Dermis microvascular lymphatic vessel endothelial cell (primary cell): Measurements from ENCODE around the gene USP20. TPM values are rescaled to one million over a fixed set of nuclear protein-coding genes. Genes with fewer than 3 reads are reported as not detected.

Experiments used
- DNase-seq, 2 donors: peaks; one replicate each; pipeline versions ENCODE4 v3.0.0 to v3.0.0-alpha.2; 2010; ENCODE audit warnings: low read depth in 2 of 2
- total RNA-seq: library from RNA; depleted of rRNA; stranded (reverse); fragments of >200 nt; gene quantifications from 2 replicates; pipeline ENCODE4 v1.2.1, GENCODE V29; 2014

Gene USP20
- total RNA-seq, 1 donor from 2014 or later = 4.7 TPM

- DNase-seq = no peak
Observed at GRCh38 chr9:129914051-129914450, 78.8 kb downstream of the USP20 start.

- DNase-seq = no peak
Observed at GRCh38 chr9:129916707-129917106, 81.4 kb downstream of the USP20 start.

DNA sequence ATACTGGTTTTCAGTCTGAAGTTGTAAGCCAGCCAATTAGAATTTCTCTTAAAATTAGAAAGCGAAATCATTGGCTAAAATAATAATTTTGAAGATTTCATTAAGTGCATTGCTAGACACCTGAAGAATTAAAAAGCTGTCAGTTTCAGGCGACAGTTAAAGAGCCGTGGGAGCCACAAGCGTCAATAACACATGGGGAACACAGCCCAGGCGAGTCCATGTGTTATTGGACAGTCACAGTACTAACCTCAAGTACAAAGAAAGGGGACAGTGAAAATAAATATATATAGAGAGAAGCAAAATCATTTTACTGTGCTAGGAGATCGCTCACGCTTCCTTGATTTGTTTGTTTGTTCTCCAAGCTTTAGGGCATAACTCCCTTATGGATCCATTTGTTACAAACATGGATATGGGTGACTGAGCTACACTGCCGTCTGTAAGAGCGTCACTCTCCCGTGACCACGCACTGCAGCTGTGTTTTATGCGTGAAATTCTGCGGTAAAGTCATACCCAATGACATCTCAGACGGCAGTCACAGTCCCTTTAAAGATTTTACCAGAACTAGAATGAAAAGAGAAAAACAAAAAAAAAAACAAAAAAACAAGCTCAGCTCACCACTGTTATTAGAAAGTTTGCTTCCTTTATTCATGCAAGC, 83.2 kb downstream of the USP20 start:
- no peak for DNase-seq

GRCh38 chr9:129919277-129919676, 84.0 kb downstream of the USP20 start:
- DNase-seq = no peak

- no peak for DNase-seq
Observed at GRCh38 chr9:129919841-129920240, 84.6 kb downstream of the USP20 start.

- DNase-seq = no peak
Observed at GRCh38 chr9:129921905-129922304, 86.6 kb downstream of the USP20 start.

DNA sequence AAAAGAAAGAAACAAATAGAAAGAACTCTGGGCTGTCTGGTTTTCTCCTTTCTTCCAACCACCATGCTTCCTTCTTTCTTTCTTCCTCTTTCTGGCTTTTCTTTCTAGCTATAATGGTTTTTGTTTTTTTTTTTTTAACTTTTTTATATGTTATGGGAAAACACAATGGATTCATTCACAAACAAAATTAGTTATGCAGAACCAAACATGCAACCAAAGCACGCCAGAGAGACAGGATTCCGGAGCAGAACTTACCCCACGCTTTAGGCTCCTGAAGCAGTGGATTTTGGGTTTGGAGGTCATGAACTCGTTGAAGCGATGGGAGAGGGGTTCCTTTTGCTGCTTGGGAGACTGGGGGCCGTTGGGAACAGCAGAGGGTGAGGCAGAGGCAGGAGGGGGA, 88.3 kb downstream of the USP20 start:
- no peak for DNase-seq

DNA sequence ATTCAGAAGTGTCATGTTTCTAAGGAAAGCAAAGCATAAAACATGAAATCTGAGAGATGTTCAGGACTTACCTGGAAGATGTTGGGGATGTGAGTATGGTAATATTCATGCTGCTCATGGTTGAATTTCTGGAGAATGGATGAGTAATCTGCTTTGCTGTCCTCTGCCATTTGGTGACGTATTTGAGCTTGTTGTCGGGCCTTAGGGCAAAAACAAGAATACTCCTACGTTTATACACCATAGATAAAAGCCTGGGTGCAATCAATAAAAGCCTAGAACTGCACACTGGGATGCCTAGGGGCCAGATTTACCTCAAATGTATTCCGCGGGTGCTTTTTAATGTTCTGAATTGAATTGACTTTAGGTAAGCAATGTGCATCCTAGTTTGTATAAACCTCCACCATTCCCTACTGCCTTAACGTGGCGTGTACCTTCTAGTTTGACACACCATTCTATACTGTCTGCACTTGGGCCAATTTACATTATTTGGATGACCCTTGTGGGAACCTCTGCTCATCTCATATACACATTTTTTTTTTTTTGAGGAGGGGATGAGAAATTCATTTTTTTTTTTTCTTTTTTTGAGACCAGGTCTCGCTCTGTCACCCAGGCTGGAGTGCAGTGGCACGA, 94.4 kb downstream of the USP20 start:
- DNase-seq = no peak

GRCh38 chr9:129930743-129931142, 95.5 kb downstream of the USP20 start:
- DNase-seq = no peak

Other genes starting within 250 kb of the USP20 start
- gene C9orf50, start 214.4 kb upstream of the USP20 start, total RNA-seq = not detected in 2 replicates
- gene NTMT1, start 209.3 kb upstream of the USP20 start, total RNA-seq = 23.7 and 25.7 TPM in 2 replicates
- gene ASB6, start 193.3 kb upstream of the USP20 start, total RNA-seq = 9.2 and 13.9 TPM in 2 replicates
- 0.13 and 1.2 TPM in 2 replicates for gene PRRX2, start 169.8 kb upstream of the USP20 start, total RNA-seq
- 0.25 and 0.26 TPM in 2 replicates for gene PTGES, start 82.4 kb upstream of the USP20 start, total RNA-seq
- 17.5 and 25.8 TPM in 2 replicates for gene TOR1B, start 32.3 kb upstream of the USP20 start, total RNA-seq
- 22.9 and 27.4 TPM in 2 replicates for gene TOR1A, start 11.3 kb upstream of the USP20 start, total RNA-seq
- gene C9orf78, start 183 bp upstream of the USP20 start, total RNA-seq = 22.1 and 24.1 TPM in 2 replicates
- 35.0 and 37.4 TPM in 2 replicates for gene FNBP1, start 207.7 kb downstream of the USP20 start, total RNA-seq
- 19.8 and 29.3 TPM in 2 replicates for gene GPR107, start 218.4 kb downstream of the USP20 start, total RNA-seq